ENCODE results near the gene EML3. TPM values are rescaled to one million over a fixed set of nuclear protein-coding genes. Genes with fewer than 3 reads are reported as not detected.

Gene EML3
- total and polyA plus RNA-seq, 2 of the 8 experiments (the other 6 are each of a cell fraction or from before 2014, with no cell fraction given): 19.2 to 29.9 TPM

GRCh38 chr11:62559204-62559603, 53.4 kb downstream of the EML3 start:
- Histone ChIP-seq H3K36me3 (ENCODE audit: control insufficient read depth in 2 of 4, insufficient read depth in 4 of 4, low read length in 3 of 4) (peaks cover 20 to 51% (median 33%) of the 10 kb centered on the region in 4 experiments), H3K9me3 (ENCODE audit: insufficient read depth in 2 of 2, low read depth in 1 of 2, low read length in 1 of 2) (no peaks in the 10 kb centered on the region), H3K4me2 (ENCODE audit: insufficient read depth in 1 of 2, low read depth in 2 of 2, low read length in 2 of 2) (no peak overlapping the region), H3K23ac (ENCODE audit: insufficient read length) (no peak overlapping the region), H4K5ac (ENCODE audit: insufficient read length, low read depth, low read length) (no peak overlapping the region), H4K8ac (ENCODE audit: extremely low read depth, insufficient read depth, low read length) (no peak overlapping the region), H2BK15ac (ENCODE audit: low read length) (no peak overlapping the region), H3K79me2 (ENCODE audit: control insufficient read depth in 1 of 2, insufficient read depth in 2 of 2, low read length in 2 of 2) (peaks cover 0 to 20% of the 10 kb centered on the region in 2 experiments; a peak in 2 of 4 replicates), H2BK120ac (replicated peaks; ENCODE audit: low read depth, low read length) (no peak overlapping the region), H2AK5ac (ENCODE audit: low read depth, low read length) (no peak overlapping the region), H3K18ac (ENCODE audit: extremely low read depth, low read length) (no peak overlapping the region), H3K27ac (ENCODE audit: low read depth, low read length) (0 out of 2 replicates have a peak overlapping the region, but pooled peaks have one; percentile 55), H3K79me1 (ENCODE audit: low read depth, low read length) (no peaks in the 10 kb centered on the region; the same call in 1 of the 2 replicates), H3K14ac (ENCODE audit: insufficient read length) (no peak overlapping the region), H2BK5ac (ENCODE audit: low read depth, low read length) (no peak overlapping the region), H2AFZ (ENCODE audit: low read length) (no peak overlapping the region), H3K23me2 (ENCODE audit: low read depth, low read length) (no peaks in the 10 kb centered on the region), H3K27me3 (replicated peaks in 1 of 4; ENCODE audit: control insufficient read depth in 3 of 4, extremely low read depth in 1 of 4, insufficient read depth in 3 of 4, low read length in 3 of 4) (no peaks in the 10 kb centered on the region), H3K4me3 (ENCODE audit: extremely low read depth in 1 of 4, insufficient read depth in 2 of 4, low read depth in 3 of 4, low read length in 4 of 4) (no peak overlapping the region), H3K4ac (replicated peaks; ENCODE audit: insufficient read length, low read depth, low read length) (no peak overlapping the region), H3K9ac (replicated peaks in 1 of 4; ENCODE audit: extremely low read depth in 1 of 4, low read depth in 3 of 4, low read length in 3 of 4) (no peak overlapping the region), H3K4me1 (replicated peaks in 1 of 4; ENCODE audit: control insufficient read depth in 3 of 4, insufficient read depth in 4 of 4, low read length in 3 of 4) (peaks cover 22 to 41% (median 25%) of the 10 kb centered on the region in 4 experiments), H2BK20ac (ENCODE audit: low read length) (no peak overlapping the region), H4K91ac (replicated peaks; ENCODE audit: insufficient read length, low read length) (no peak overlapping the region), H4K20me1 (replicated peaks in 1 of 2; ENCODE audit: control insufficient read depth in 1 of 2, insufficient read depth in 2 of 2, low read length in 2 of 2) (peaks cover 14 to 33% of the 10 kb centered on the region in 2 experiments), H3K56ac (replicated peaks; ENCODE audit: insufficient read length, low read depth, low read length) (no peak overlapping the region), H2BK12ac (ENCODE audit: low read depth, low read length) (no peak overlapping the region; the same call in 1 of the 2 replicates)
- TF ChIP-seq RBBP5 (IDR thresholded peaks at IDR 0.05; ENCODE audit: borderline replicate concordance, low read depth, low read length) (no peak), POLR2A (IDR thresholded peaks at IDR 0.05; ENCODE audit: control extremely low read depth in 1 of 2, low read depth in 2 of 2, low read length in 2 of 2) (0 out of 3 replicates have a peak, but pooled peaks of 1 of the 2 experiments have one; percentile 27)
- ChIA-PET CTCF (ENCODE audit: partially characterized antibody) (interaction anchor here (0.8 to 10.9 kb wide), 16 partner anchors 8 to 185 kb away, joined by 3 to 161 read pairs (median 10); partner anchors contain the start of gene AHNAK), POLR2A (ENCODE audit: partially characterized antibody) (interaction anchor here (1.1 to 20.7 kb wide), 9 partner anchors 1 to 164 kb away, joined by 3 to 336 read pairs (median 11); partner anchors contain the start of genes EEF1G and TUT1)
- DNase-seq (ENCODE audit: low read depth in 1 of 2, low spot score in 2 of 2) (no peak), FAIRE-seq (no peak)
- WGBS, 2 experiments (ENCODE audit: extremely low coverage in 1 of 2, insufficient coverage in 1 of 2, insufficient read length in 1 of 2, insufficient replicate concordance in 2 of 2, low coverage in 1 of 2, low lambda C conversion rate in 2 of 2, missing lambda C conversion rate in 1 of 2): 81% methylated on average over 8 of the region's 8 CpGs; no CpG with 5 or more reads in 1 of the 2 experiments
